GM19397 (cell line): ENCODE data around the gene TPCN1.

Experiments
- ATAC-seq: cut with Tn5 transposase; IDR thresholded peaks from one replicate; pipeline ENCODE4 v1.9.1; 2021; ENCODE audit warnings: mild to moderate bottlenecking, moderate library complexity; ENCODE audit not compliant: unreplicated experiment

TPCN1 gene

DNA sequence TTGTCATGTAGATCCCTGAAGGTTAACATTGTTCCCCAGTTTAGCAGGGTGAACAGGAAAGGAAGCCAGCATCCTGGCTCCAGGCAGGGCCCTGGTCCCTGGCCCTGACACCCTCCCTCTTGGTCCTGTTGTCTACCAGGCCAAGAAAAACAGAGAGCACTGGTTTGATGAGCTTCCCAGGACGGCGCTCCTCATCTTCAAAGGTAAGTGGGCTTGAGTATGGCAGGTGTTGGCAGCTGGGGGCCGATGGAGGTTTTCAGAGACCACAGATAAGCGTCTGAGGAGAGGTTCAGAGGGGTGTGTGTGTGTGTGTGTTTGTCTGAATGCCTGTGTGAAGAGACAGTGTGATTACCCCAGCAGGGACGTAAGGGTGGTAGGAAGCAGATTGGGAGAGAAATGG lies 57.4 kb downstream of the TPCN1 start:
- no peak for ATAC-seq

DNA sequence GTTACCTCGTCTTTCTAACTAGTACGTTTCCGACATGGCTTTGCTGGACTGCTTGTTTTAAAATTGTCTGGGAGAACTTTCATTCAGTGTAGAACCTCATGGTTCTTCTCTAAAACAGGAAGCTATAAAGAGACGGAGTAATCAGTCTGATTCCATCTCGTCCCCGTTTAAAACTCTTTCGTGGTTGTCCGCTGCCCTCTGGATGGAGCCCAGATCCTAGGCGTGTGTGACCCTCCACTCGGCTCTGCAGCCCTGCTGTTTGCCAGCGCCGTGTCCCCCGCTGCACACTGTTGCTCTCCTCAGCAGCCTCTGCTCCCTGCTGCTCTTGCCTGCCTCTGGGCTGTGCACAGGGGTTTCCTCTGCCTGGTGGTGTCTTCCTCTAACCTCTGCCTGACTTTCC lies 63.5 kb downstream of the TPCN1 start:
- no peak for ATAC-seq

DNA sequence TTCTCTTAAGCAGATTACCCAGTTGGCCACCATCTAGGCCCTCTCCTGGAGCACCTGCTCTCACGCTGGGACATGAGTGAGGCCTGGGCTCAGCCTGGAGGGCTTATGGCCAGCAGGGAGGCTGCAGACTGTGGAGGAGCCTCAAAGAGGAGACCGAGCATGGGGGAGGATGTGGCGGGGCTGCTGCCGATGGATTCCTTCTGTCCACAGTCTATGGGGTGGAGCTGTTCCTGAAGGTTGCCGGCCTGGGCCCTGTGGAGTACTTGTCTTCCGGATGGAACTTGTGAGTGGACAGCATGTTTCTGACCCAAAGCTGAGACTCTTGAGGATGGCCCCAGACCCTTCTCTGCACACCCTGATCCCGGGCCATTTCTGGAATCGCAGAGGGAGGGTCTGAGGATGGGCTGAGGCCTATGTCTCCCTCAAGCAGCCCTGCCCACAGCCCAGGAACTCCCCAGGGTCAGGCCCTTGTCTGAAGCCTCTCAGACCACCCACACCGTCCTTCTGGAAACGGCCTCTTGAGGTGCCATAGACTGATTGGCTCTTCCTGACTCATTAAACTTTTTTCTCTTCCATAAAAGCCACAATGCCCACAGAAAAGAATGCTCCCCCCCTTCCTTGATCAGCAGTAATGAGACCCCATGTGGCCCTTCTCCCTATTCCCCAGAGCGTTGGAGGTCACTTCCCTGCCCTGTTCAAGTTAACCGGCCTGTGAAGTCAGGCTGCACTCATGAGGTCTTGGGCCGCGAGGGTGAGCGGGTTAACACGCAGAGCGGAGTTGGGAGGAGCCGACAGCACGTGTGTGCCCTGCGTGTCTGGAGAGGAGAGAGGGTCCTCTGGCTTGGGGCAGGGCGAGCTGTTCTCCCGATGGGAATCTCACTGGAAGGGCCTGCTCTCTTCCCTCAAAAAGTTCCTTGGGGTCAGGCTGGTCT lies 64.7 kb downstream of the TPCN1 start:
- ATAC-seq = no peak

- ATAC-seq = no peak
Observed at GRCh38 chr12:113286712-113287111, 65.4 kb downstream of the TPCN1 start.

GRCh38 chr12:113287146-113287898 lies 66.1 kb downstream of the TPCN1 start:
- no peak for ATAC-seq

- ATAC-seq = no peak
Observed at GRCh38 chr12:113287899-113288282, 66.6 kb downstream of the TPCN1 start.

GRCh38 chr12:113289361-113289760 lies 68.1 kb downstream of the TPCN1 start:
- no peak for ATAC-seq

DNA sequence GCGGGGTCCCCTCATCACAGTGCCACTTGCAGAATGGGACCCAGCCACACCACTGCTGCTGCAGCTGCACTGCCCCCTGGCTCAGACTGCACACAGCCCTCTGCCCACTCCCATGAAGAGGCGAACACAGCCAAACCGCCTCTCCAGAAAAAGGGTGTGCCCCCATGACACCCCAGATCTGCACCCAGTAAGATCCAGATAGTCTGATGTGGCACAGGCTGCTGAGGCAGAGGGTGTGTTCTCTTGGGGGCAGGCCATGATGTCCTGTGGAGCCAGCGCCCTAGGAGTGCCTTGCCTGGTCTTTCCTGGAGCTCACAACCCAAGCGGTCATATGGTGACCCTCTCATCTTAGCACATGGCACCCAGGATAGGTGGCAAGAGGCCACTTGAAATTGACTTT lies 69.2 kb downstream of the TPCN1 start:
- ATAC-seq = no peak

DNA sequence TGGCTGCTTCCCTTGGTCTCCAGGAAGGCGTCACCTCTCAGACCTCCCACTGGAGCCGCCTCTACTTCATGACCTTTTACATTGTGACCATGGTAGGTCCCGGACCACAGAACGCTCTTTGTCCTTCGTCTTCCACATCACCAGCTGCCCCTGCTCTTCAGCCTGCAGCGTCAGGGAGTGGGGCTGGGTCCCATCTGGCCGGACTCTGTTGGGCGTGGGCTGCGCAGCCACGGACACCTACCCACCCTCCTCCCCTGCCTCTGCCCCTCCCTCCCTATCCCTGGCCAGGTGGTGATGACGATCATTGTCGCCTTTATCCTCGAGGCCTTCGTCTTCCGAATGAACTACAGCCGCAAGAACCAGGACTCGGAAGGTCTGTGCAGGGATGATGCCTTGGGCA lies 70.3 kb downstream of the TPCN1 start:
- no peak for ATAC-seq

- no peak for ATAC-seq
Observed at GRCh38 chr12:113292091-113292490, 70.8 kb downstream of the TPCN1 start.

DNA sequence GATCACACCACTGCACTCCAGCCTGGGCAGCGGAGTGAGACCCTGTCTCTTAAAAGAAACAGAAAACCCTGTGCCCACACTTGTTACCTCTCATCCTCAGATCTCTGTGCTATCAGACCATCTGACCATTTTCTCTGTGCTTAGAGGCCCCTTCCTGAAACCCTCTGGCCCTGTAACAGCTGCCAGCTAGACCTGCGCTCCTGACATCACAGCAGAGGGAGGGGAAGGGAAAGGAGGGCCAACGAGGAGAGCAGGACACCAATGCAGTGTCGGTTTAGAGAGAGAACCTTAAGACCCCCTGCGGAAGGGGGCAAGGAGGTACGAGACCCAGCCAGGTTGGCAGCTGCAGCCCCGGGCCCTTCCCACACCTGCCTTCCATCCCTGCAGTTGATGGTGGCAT lies 71.3 kb downstream of the TPCN1 start:
- no peak for ATAC-seq

DNA sequence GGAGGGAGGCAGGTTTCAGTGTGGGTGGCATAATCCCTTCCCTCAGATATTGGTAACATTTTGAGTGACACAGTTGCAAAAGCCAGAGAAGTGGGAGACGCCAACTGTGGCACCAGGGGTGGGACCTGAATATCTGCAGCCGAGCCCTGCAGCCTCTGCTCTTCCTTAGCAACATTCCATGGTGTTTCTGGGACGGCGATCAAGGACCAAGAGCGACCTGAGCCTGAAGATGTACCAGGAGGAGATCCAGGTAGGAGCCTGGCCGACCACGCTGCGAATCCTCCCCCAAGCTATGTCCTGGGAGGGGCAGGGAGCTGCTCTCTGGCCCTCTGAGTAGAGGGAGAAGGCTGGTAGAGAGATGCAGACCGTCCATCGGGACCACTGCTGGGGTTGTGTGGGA lies 71.8 kb downstream of the TPCN1 start:
- ATAC-seq = no peak

DNA sequence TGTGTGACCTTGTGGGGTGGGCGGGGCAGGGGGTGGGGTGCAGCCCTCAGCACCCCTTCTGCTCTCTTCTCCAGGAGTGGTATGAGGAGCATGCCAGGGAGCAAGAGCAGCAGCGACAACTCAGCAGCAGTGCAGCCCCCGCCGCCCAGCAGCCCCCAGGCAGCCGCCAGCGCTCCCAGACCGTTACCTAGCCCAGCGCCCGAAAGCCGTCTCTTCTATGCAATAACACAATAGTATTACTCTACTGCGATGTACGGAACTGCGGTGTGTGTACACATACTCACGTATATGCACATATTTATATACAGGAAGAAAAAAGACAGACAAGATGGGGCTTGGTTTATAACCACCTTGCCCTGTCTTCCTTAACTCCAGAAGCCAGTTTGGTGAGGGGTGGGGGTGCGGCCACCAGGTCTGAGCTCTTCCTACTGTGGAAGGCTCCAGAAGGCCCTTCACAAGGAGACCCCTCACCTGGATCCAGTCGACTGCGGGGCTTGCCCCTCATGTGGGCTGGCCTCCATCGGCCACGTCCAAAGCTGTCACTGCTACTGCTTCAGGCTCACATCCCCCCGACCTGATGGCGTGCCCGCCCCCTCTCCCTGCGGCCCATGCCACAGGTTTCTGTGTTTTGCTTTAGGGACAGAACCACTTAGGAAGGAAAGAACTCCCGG lies 74.8 kb downstream of the TPCN1 start:
- ATAC-seq = no peak

- ATAC-seq = no peak
Observed at GRCh38 chr12:113296557-113297213, 75.4 kb downstream of the TPCN1 start.

DNA sequence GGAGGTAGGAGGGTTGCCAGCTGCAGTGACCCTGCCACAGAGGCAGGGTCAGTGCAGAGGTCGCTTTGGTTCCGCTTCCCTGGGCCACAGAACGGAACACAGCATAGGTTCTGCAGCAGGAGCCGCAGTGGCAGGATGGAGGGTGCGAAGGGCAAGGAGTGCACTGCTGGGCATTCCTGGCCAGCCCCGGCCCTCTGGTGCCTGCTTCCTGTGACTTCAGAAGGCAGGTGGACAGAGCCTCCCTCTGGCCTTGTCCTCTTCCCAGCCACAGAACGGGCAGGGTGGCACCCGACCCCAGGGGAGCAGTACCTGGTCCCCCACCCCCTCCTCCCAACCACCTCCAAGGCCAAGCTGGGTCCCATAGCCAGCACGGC lies 75.9 kb downstream of the TPCN1 start:
- ATAC-seq = no peak

GRCh38 chr12:113297621-113298471 lies 76.6 kb downstream of the TPCN1 start:
- ATAC-seq = no peak

DNA sequence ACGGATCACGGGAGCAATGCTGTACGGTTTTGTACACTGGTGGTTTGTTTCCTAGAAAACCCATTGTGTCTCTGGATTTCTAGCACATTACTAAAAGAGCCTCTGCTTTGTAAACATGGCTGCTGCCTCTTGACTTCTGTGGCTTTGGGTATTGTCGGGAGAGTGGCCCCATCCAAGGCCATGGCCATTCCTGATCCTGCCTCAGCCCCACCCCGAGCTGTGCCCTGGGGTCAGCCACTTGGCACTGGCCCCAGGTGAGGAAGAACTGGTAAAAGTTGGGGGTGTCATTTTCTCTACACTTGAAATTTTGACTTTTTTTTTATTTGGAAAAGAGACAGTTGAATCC lies 77.2 kb downstream of the TPCN1 start:
- ATAC-seq = no peak

DNA sequence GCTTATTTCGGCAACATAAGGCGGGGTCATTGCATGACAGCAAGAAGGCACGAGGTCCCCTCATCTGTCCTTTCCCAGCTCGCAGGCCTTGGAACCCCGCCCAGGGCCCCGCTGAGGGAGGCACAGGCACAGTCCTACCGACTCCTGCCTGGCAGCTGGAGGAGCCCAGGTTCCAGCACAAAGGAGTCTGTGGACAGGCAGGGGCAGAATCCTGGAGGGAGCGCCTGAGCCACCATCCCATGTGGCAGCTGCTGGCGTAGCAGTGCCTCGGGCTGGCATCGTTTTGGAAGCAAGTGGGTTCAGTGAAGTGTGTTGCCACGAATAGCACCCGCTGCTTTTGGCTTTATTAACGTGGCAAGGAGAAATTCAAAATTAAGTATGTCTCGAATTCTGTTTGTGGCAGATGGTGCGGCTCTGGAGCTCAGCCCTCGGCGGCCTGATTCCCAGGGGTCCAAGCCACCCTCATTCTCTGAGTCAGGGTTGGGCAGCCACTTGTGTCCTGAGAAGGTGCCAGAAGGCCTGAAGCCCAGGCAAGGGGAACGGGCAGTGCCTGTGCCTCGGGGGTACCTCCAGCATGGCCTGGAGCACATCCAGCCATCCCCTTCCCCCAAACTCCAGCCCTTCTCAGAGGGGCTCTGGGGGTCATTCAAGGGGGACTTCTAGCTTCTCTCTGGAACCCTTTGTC lies 77.7 kb downstream of the TPCN1 start:
- ATAC-seq = no peak

- ATAC-seq = no peak
Observed at GRCh38 chr12:113299619-113300237, 78.5 kb downstream of the TPCN1 start.
